Cardiac muscle cell (in vitro differentiated cells and primary cell): ENCODE data around the gene ITIH5. TPM values are rescaled to one million over a fixed set of nuclear protein-coding genes. Genes with fewer than 3 reads are reported as not detected.
"Not testable (repeated sequence)": the region's sequence is repeated elsewhere in the genome, so short reads cannot be mapped to it uniquely, and the experiment has no call there.

Experiments
- DNase-seq, 2 donors: peaks; one replicate each; pipeline versions ENCODE4 v3.0.0 to v3.0.0-alpha.2; 2010 to 2017; ENCODE audit warnings: low read depth in 1 of 2, low spot score in 1 of 2
- H3K27ac ChIP-seq: fragments of 200-600 bp; sonication (generic); 2 replicates; pipeline ENCODE4 v1.5.1; 2016
- H3K27me3 ChIP-seq: fragments of 200-600 bp; sonication (generic); 2 replicates; pipeline ENCODE4 v1.6.0; 2016; ENCODE audit warnings: control low read depth
- H3K36me3 ChIP-seq: fragments of 200-600 bp; sonication (generic); 2 replicates; pipeline ENCODE4 v1.5.1; 2016; ENCODE audit warnings: control low read depth
- H3K4me1 ChIP-seq: fragments of 200-600 bp; sonication (generic); 2 replicates; pipeline ENCODE4 v1.8.1; 2017; ENCODE audit warnings: low read depth, mild to moderate bottlenecking, mixed run types
- H3K4me3 ChIP-seq: fragments of 200-600 bp; sonication (generic); 2 replicates; pipeline ENCODE4 v1.5.1; 2016; ENCODE audit warnings: mild to moderate bottlenecking
- H3K9me3 ChIP-seq: fragments of 200-600 bp; sonication (generic); 2 replicates; pipeline ENCODE4 v1.5.1; 2017; ENCODE audit warnings: low read depth, mild to moderate bottlenecking, control low read depth
- polyA plus RNA-seq: library from polyadenylated mRNA; unstranded; fragments of >200 nt; fragmentation: Nextera tagmentation; extraction: Ambion mirVana; gene quantifications from 2 replicates; pipeline ENCODE4 v1.2.1, GENCODE V29; 2016
- total RNA-seq: library from RNA; depleted of rRNA; stranded (reverse); fragments of >200 nt; gene quantifications from 2 replicates; pipeline ENCODE4 v1.2.3, GENCODE V29; 2016
- TF ChIP-seq, protein P1 (sequence below): IDR thresholded peaks from 2 replicates; pipeline ENCODE4 v1.5.1; 2012; ENCODE audit warnings: low read depth, mild to moderate bottlenecking, low read length

Gene ITIH5
- total and polyA plus RNA-seq, 2 experiments from 2014 or later: 0.11 to 0.60 TPM

DNA sequence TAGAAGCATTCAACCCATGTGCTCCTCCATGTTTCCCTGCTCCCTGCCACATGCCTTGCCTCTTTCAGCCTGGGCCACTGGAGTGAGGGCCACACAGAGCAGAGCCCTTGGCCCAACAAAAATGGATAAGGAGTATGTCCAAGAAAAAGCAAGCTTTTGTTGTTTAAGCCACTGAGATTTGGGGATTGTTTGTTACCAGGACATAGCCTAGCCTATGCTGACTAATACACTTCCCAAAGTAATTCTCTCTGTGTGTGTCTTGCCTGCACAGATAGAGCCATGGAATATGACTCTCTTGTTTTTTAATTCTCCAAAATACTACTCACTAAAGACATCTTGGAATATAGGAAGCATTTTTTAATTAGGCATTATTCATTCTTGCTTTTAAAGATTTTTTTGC lies 22.8 kb upstream of the ITIH5 start:
- H3K27me3 ChIP-seq: no peaks in the 10 kb centered on the region
- H3K36me3 ChIP-seq: no peaks in the 10 kb centered on the region
- no peak for DNase-seq

DNA sequence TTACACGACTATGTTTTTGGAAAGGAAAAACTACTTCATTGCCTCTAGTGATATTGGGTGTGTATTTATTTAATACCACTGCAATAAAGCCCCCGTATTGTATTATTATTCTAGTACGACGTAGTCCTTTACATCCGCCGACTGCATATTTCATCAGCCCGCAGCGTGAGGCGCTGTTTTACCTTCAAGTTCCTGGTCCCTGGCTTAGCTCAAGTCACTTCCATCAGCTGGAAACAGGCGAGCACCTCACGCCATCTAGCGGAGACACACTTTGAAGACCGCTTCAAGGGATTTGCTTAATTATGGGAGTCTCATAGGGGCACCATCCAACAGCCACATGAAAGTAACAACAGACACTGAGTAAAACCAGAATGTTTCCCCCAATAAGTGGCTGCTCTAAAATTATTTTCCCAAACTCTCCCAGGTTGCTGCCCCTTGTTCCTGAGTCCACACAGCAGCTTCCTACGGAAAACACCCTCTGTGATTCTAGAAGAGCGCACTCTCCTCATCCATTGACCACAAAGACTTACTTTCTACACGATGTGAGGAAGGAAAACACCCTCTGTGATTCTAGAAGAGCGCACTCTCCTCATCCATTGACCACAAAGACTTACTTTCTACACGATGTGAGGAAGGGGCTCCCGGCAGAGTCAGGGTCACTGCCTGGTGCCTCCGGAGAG lies 20.6 kb upstream of the ITIH5 start:
- no peaks in the 10 kb centered on the region for H3K9me3 ChIP-seq
- H3K4me1 ChIP-seq: no peaks in the 10 kb centered on the region
- H3K27ac ChIP-seq: no peak overlapping the region
- no peak overlapping the region for H3K4me3 ChIP-seq
- no peaks in the 10 kb centered on the region for H3K27me3 ChIP-seq
- TF ChIP-seq, protein P1, sequence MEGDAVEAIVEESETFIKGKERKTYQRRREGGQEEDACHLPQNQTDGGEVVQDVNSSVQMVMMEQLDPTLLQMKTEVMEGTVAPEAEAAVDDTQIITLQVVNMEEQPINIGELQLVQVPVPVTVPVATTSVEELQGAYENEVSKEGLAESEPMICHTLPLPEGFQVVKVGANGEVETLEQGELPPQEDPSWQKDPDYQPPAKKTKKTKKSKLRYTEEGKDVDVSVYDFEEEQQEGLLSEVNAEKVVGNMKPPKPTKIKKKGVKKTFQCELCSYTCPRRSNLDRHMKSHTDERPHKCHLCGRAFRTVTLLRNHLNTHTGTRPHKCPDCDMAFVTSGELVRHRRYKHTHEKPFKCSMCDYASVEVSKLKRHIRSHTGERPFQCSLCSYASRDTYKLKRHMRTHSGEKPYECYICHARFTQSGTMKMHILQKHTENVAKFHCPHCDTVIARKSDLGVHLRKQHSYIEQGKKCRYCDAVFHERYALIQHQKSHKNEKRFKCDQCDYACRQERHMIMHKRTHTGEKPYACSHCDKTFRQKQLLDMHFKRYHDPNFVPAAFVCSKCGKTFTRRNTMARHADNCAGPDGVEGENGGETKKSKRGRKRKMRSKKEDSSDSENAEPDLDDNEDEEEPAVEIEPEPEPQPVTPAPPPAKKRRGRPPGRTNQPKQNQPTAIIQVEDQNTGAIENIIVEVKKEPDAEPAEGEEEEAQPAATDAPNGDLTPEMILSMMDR: peak; percentile 88
- peak; percentile 92 to 96 for DNase-seq
- H3K36me3 ChIP-seq: no peaks in the 10 kb centered on the region

More for the DNA sequence above, 22.8 kb upstream of the ITIH5 start:
- H3K4me1 ChIP-seq: no peaks in the 10 kb centered on the region
- H3K9me3 ChIP-seq: no peaks in the 10 kb centered on the region
- TF ChIP-seq, protein P1: no peak
- no peak overlapping the region for H3K27ac ChIP-seq
- no peak overlapping the region for H3K4me3 ChIP-seq

- DNase-seq: no peak
Measured at GRCh38 chr10:7686351-7687171, 19.8 kb upstream of the ITIH5 start.

GRCh38 chr10:7680078-7680477 lies 13.3 kb upstream of the ITIH5 start:
- not testable (repeated sequence) for H3K9me3 ChIP-seq, H3K4me3 ChIP-seq, DNase-seq, H3K4me1 ChIP-seq, H3K36me3 ChIP-seq, H3K27ac ChIP-seq
- peaks cover 16% of the 10 kb centered on the region for H3K27me3 ChIP-seq

More at GRCh38 chr10:7686351-7687171, 19.8 kb upstream of the ITIH5 start:
- Histone ChIP-seq H3K27ac (no peak overlapping the region), H3K4me3 (no peak overlapping the region), H3K36me3 (no peaks in the 10 kb centered on the region), H3K27me3 (no peaks in the 10 kb centered on the region), H3K4me1 (no peaks in the 10 kb centered on the region), H3K9me3 (no peaks in the 10 kb centered on the region)
- TF ChIP-seq, protein P1: no peak

DNA sequence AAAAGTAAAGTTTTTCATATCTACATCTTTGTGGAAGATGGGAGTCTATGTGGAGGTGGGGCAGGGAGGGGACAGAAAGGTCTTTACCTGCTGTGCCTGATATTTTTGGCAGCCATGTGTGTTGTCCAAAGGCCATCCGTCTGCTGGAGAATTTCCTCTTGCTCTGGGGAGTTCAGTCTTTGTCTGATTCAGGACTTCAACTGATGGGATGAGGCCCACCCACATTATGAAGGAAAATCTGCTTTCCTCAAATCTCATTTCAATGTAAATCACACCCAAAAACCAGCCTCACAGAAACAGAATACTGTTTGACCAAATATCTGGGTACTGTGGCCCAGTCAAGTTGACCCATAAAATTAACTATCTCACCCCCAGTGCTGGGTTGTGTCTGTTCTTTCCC lies 12.5 kb upstream of the ITIH5 start:
- no peak overlapping the region for H3K27ac ChIP-seq
- no peak overlapping the region for H3K4me3 ChIP-seq
- TF ChIP-seq, protein P1: no peak
- no peaks in the 10 kb centered on the region for H3K9me3 ChIP-seq
- H3K27me3 ChIP-seq: peaks cover 21% of the 10 kb centered on the region
- no peaks in the 10 kb centered on the region for H3K4me1 ChIP-seq
- no peaks in the 10 kb centered on the region for H3K36me3 ChIP-seq
- DNase-seq: no peak
